GM12865 (cell line): ENCODE results near the gene DSCAM.
A peak's percentile ranks its signal among the peaks of the same experiment; 100 is the strongest.

Experiments
- DNase-seq: peaks from one replicate; pipeline ENCODE4 v3.0.0; 2010; ENCODE audit warnings: low read depth
- H3K4me3 ChIP-seq: 2 replicates; pipeline ENCODE4 v1.5.1; 2011; ENCODE audit warnings: mild to moderate bottlenecking, low read depth, low read length, control low read depth
- CTCF ChIP-seq: IDR thresholded peaks from 2 replicates; pipeline ENCODE4 v1.5.1; 2011; ENCODE audit warnings: low read length, control low read depth, low read depth, inconsistent platforms; ENCODE audit not compliant: insufficient read depth; ENCODE audit errors: missing control alignments

DSCAM gene

GRCh38 chr21:40846103-40846502, 855 bp downstream of the DSCAM start:
- DNase-seq, result no peak
- H3K4me3 ChIP-seq, result no peak overlapping the region
- no peak for TF ChIP-seq CTCF

GRCh38 chr21:40845441-40845995, 1.4 kb downstream of the DSCAM start:
- no peak overlapping the region for H3K4me3 ChIP-seq
- no peak for DNase-seq
- no peak for TF ChIP-seq CTCF

- no peak for TF ChIP-seq CTCF
- H3K4me3 ChIP-seq, result no peak overlapping the region
- DNase-seq, result no peak
Measured at GRCh38 chr21:40844935-40845334, 2.0 kb downstream of the DSCAM start.

- no peak for TF ChIP-seq CTCF
- no peak for DNase-seq
- no peak overlapping the region for H3K4me3 ChIP-seq
Measured at GRCh38 chr21:40842197-40842552, 4.8 kb downstream of the DSCAM start.

- no peak for TF ChIP-seq CTCF
- DNase-seq, result peak; percentile 2
- H3K4me3 ChIP-seq, result no peak overlapping the region
Measured at GRCh38 chr21:40841524-40842196, 5.3 kb downstream of the DSCAM start.

- TF ChIP-seq CTCF, result no peak
- DNase-seq, result no peak
- no peak overlapping the region for H3K4me3 ChIP-seq
Measured at GRCh38 chr21:40840401-40841125, 6.4 kb downstream of the DSCAM start.
